ENCODE data around the gene SORCS3.

SORCS3 gene

DNA sequence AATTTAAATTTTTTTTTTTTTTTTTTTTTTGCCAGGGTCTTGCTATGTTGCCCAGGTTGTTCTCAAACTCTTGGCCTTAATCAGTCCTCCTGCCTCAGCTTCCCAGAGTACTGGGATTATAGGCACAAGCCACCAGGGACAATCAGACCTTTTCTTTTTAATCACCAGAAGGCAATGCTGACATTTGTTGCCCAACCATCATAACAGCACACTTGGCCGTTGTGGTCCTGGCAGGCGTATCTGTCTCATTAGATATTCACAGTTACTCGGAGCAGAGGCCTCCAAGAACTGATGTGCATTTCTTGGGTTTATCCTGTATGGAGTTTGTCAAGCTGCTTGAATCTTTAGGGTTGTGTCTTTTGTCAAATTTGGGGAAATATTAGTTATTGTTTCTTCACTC lies 100.0 kb downstream of the SORCS3 start:
- DNase-seq (no peak), ATAC-seq (replicated peaks) (no peak)
- Mint-ChIP-seq H3K27ac (no peak overlapping the region), H3K4me1 (no peaks in the 10 kb centered on the region), H3K9me3 (no peaks in the 10 kb centered on the region), H3K4me3 (no peak overlapping the region), H3K27me3 (peaks cover under 1 to 9% of the 10 kb centered on the region in 2 donors), H3K36me3 (no peaks in the 10 kb centered on the region)

GRCh38 chr10:104744052-104744451 lies 103.0 kb downstream of the SORCS3 start:
- no peak for DNase-seq
- Mint-ChIP-seq H3K27me3 (peaks cover 4 to 7% of the 10 kb centered on the region in 2 donors), H3K27ac (no peak overlapping the region), H3K4me1 (no peaks in the 10 kb centered on the region), H3K36me3 (no peaks in the 10 kb centered on the region), H3K4me3 (no peak overlapping the region), H3K9me3 (peaks cover 0 to 1% of the 10 kb centered on the region in 2 donors)
- ATAC-seq (replicated peaks), result no peak

- Mint-ChIP-seq H3K9me3 (peaks cover 0 to 1% of the 10 kb centered on the region in 2 donors), H3K4me1 (no peaks in the 10 kb centered on the region), H3K27me3 (peaks cover 0 to 4% of the 10 kb centered on the region in 2 donors), H3K36me3 (no peaks in the 10 kb centered on the region), H3K27ac (no peak overlapping the region), H3K4me3 (no peak overlapping the region)
- ATAC-seq (replicated peaks) (no peak), DNase-seq (no peak)
Measured at GRCh38 chr10:104750291-104750690, 109.2 kb downstream of the SORCS3 start.

DNA sequence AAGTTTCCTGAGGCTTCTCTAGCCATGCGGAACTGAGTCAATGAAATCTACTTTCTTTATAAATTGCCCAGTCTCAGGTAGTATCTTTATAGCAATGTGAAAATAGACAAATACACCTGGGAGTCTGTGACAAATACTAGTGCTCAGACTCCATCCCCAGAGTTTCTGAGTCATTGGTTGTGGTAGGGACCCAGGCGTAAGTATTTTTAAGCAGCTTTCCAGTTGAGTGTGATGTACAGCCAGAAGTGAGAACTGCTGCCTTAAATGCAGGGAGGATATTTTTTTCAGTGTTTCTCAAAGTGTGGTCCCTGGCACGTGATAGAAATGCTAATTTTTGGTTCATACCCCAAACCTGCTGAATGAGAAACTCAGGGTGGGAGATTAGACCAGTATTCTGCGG lies 121.7 kb downstream of the SORCS3 start:
- no peak for ATAC-seq (replicated peaks)
- Mint-ChIP-seq H3K4me3 (no peak overlapping the region), H3K27ac (no peak overlapping the region), H3K9me3 (no peaks in the 10 kb centered on the region), H3K4me1 (no peaks in the 10 kb centered on the region), H3K36me3 (no peaks in the 10 kb centered on the region), H3K27me3 (peaks cover 0 to 5% of the 10 kb centered on the region in 2 donors)
- DNase-seq, result no peak

DNA sequence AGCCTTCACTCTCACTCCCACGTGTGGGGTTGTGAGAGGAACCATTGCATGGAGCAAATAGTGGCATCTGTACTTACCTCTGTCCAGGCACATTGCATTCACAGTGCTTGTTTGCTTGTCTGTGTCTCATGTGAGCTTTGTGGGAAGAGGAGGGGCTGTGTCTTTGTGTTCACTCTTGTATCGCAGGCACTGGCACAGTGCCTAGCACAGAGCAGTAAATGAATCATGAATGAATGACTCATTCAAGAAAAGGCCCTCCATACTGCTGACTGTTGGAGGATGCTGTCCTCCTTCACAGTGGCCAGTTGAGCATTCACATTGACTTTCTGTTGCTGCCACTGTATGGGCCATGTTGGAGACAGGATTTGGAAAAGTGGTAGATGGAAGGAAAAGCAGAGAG lies 125.3 kb downstream of the SORCS3 start:
- Mint-ChIP-seq H3K4me3 (no peak overlapping the region), H3K27me3 (peaks cover 5% of the 10 kb centered on the region in 2 donors), H3K9me3 (no peaks in the 10 kb centered on the region), H3K4me1 (no peaks in the 10 kb centered on the region), H3K36me3 (no peaks in the 10 kb centered on the region), H3K27ac (no peak overlapping the region)
- ATAC-seq (replicated peaks) (no peak), DNase-seq (no peak)

GRCh38 chr10:104767282-104767681 lies 126.2 kb downstream of the SORCS3 start:
- Mint-ChIP-seq H3K36me3 (no peaks in the 10 kb centered on the region), H3K4me3 (no peak overlapping the region), H3K27me3 (peaks cover 0 to 5% of the 10 kb centered on the region in 2 donors), H3K4me1 (no peaks in the 10 kb centered on the region), H3K27ac (no peak overlapping the region), H3K9me3 (no peaks in the 10 kb centered on the region)
- ATAC-seq (replicated peaks) (no peak), DNase-seq (no peak)

DNA sequence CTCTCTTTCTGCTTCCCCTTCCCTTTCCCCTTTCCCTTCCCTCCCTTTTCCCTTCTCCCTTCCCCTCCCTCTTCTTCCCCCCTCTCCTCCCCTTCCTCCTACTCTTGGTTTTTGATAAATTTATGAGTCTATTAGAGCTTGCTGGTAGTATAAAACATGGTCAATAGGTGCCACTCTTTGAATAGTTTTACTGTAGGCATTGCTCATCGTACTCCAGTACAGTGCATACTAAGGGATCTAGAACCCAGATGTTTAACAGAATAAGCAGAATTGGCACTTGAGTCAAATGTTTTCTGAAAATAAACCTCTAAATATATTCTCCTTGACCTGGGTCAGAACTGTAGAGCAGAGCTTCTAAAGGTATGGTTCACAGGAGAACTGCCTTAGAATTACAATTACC lies 126.7 kb downstream of the SORCS3 start:
- DNase-seq (no peak), ATAC-seq (replicated peaks) (no peak)
- Mint-ChIP-seq H3K4me1 (no peaks in the 10 kb centered on the region), H3K27me3 (peaks cover 0 to 5% of the 10 kb centered on the region in 2 donors), H3K4me3 (no peak overlapping the region), H3K36me3 (no peaks in the 10 kb centered on the region), H3K9me3 (no peaks in the 10 kb centered on the region), H3K27ac (no peak overlapping the region)

DNA sequence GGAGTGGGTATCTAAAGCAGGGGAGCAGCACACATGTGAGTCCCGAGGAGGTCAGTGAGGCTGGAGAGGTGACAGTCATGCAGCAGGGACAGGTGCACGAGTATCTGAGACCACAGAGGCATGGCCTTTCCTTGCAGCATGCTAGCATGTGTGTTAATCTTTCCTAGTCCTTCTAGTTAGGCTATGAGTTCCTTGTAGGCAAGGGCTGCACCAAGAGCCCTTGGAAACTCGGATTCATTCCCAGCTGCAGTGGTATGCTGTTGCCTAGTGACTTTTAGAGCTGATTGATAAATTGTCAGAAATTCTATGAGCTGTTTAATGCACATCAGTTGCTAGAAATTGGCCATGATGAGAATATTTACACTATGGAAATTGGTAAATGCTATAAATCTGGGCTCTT lies 132.0 kb downstream of the SORCS3 start:
- no peaks in the 10 kb centered on the region for H3K36me3 Mint-ChIP-seq
- no peak for DNase-seq
- H3K27me3 Mint-ChIP-seq, result peaks cover 4 to 5% of the 10 kb centered on the region in 2 donors
- no peak overlapping the region for H3K4me3 Mint-ChIP-seq
- no peak overlapping the region for H3K27ac Mint-ChIP-seq
- no peak for ATAC-seq (replicated peaks)
- H3K4me1 Mint-ChIP-seq, result no peaks in the 10 kb centered on the region
- H3K9me3 Mint-ChIP-seq, result no peaks in the 10 kb centered on the region

DNA sequence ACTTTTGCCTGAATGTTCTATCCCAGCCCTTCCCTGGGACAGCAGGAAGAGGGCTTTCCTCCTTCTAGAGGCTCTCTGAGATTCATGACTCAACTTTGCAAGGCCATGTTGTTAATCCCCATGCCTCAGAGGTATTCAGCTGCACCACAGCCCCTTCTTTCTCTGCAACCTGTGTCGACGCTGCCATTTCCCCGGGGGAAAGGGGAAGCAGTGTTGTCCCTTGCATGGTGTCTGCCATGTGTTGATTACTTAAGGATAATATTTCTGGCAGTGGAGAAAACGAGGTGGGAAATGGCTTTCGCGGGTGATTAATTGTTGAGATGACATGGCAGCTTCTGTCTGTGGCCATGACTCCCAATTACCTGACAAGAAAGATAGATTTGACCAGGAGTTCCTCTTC lies 133.1 kb downstream of the SORCS3 start:
- no peak for ATAC-seq (replicated peaks)
- Mint-ChIP-seq H3K9me3 (no peaks in the 10 kb centered on the region), H3K27me3 (peaks cover 0 to 4% of the 10 kb centered on the region in 2 donors), H3K4me1 (no peaks in the 10 kb centered on the region), H3K4me3 (no peak overlapping the region), H3K36me3 (no peaks in the 10 kb centered on the region), H3K27ac (no peak overlapping the region)
- no peak for DNase-seq

DNA sequence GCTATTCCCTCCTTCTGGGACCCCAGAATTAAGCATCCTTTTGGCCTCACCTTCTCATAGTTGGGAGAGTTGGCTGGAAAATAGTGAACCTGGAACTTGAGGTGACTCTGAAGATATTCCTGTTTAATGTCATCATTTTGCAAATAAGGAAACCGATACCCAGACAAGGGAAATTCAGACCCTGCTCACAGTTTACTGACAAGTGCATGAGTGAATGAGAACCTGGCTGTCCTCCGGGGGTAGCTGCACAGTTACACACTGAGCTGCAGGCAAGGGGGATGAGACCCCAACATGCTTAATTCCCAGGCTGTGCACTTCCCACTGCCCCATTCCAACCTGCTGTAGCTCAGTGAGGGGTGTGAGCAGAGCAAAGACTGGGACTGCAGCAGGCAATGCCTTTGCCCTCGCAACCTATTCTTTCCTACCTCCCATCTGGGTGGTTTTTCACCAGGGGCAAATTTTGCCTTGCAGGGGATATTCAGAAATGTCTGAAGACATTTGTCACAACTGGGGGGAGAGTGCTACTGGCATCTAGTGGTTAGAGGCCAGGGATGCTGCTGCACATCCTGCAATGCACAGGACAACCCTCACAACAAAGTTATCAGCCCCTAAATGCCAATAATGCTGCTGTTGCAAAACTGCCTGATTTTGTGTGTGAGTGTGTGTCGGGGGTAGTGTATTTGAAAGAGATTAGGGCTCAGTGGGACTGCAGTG lies 136.2 kb downstream of the SORCS3 start:
- Mint-ChIP-seq H3K9me3 (no peaks in the 10 kb centered on the region), H3K27ac (no peak overlapping the region), H3K27me3 (peaks cover 0 to 4% of the 10 kb centered on the region in 2 donors), H3K4me3 (no peak overlapping the region), H3K36me3 (no peaks in the 10 kb centered on the region), H3K4me1 (no peaks in the 10 kb centered on the region)
- ATAC-seq (replicated peaks), result no peak
- DNase-seq, result no peak

DNA sequence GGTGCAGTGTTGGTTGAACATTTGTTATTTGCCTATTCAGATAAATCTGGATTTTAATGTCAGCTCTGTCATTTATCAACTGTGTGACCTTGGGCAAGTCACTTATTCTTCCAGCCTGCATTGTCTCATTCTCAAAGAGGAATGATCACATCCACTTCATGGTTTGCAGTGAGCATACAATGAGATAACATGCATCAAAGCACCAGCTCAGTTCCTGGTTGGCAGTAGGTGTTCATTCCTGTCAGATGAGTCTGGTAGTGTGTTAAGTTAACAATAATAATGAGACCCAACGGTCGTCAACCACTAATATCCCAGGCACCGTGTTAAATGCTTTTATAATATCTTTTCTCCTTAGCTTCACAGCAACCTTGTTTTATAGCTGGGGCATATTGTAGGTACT lies 137.3 kb downstream of the SORCS3 start:
- Mint-ChIP-seq H3K36me3 (no peaks in the 10 kb centered on the region), H3K9me3 (no peaks in the 10 kb centered on the region), H3K27me3 (peaks cover 0 to 4% of the 10 kb centered on the region in 2 donors), H3K4me3 (no peak overlapping the region), H3K27ac (no peak overlapping the region), H3K4me1 (no peaks in the 10 kb centered on the region)
- DNase-seq, result no peak
- no peak for ATAC-seq (replicated peaks)

DNA sequence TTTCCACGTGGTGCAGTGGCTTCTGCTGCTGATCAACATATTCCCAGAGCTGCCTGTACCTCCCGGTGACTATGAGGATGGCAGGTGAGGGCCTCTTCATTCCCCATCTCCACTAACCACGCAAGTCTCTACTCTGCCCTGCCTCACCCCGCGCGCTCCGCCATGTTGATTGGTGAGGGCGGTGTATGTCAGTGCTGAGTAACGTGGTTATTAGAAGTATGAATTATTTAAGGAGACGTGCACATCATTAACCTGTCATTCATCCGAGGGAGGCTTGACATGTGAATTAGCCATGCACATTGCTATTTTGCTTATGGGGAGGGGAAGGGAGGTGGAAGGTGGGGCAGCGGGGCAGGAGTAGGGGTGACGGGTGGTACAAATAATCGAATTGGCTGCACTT lies 138.6 kb downstream of the SORCS3 start:
- no peak overlapping the region for H3K27ac Mint-ChIP-seq
- H3K4me1 Mint-ChIP-seq, result no peaks in the 10 kb centered on the region
- H3K27me3 Mint-ChIP-seq, result peaks cover 0 to 4% of the 10 kb centered on the region in 2 donors
- DNase-seq, result no peak
- no peaks in the 10 kb centered on the region for H3K9me3 Mint-ChIP-seq
- H3K36me3 Mint-ChIP-seq, result no peaks in the 10 kb centered on the region
- no peak overlapping the region for H3K4me3 Mint-ChIP-seq
- no peak for ATAC-seq (replicated peaks)

DNA sequence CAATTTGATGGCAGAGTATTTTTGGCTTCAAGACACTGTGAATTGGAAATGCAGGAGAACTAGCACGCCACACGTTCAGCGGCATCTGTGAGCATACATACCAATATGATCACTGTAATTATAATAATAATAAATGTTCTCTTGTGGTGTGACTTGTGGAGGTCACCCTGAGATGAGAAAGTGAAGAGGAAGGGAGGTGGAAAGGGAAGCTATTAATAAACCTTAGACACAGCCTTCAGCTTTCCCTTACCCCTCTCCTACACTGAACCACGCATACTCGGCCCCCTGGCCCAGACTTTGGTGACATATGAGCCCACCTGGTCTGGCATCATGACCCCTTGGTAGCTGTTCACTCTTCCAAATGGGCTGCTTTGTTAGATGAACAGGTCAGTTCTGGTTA lies 139.1 kb downstream of the SORCS3 start:
- peaks cover 0 to 4% of the 10 kb centered on the region in 2 donors for H3K27me3 Mint-ChIP-seq
- no peak overlapping the region for H3K4me3 Mint-ChIP-seq
- H3K27ac Mint-ChIP-seq, result no peak overlapping the region
- no peaks in the 10 kb centered on the region for H3K9me3 Mint-ChIP-seq
- no peak for DNase-seq
- no peaks in the 10 kb centered on the region for H3K36me3 Mint-ChIP-seq
- ATAC-seq (replicated peaks), result no peak
- H3K4me1 Mint-ChIP-seq, result no peaks in the 10 kb centered on the region

DNA sequence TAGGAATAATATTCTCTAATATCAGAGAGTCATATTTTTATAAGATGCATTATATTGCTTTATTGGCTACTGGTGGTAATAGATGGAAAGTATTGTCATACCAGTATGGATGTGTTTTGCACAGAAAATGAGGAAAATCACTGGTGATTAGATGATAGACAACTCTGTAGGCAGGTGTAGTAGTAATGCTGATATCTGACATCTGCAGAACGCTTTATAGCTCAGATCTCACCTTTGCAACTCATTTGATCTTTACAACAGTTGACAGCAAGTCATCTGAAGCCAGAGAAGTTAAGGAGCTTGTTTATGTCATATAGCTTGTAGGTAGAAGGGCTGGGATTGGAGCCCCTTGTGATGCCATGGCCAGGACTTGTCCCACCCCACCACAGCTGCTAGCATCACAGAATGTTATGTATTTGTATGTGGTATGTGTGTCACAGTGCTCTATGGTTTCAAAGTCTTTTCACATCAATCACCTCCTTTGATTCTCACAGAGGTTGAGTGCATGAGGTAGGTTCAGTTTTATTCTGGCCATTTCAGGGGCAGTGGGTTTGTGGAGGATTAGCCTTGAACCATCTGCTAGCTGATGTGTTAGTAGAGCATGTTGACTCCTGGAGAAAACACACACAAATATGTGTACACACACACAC lies 140.0 kb downstream of the SORCS3 start:
- no peaks in the 10 kb centered on the region for H3K36me3 Mint-ChIP-seq
- ATAC-seq (replicated peaks) (no peak), DNase-seq (no peak)
- H3K9me3 Mint-ChIP-seq, result no peaks in the 10 kb centered on the region
- H3K4me3 Mint-ChIP-seq, result no peak overlapping the region
- no peaks in the 10 kb centered on the region for H3K4me1 Mint-ChIP-seq
- peaks cover 0 to 4% of the 10 kb centered on the region in 2 donors for H3K27me3 Mint-ChIP-seq
- H3K27ac Mint-ChIP-seq, result no peak overlapping the region

DNA sequence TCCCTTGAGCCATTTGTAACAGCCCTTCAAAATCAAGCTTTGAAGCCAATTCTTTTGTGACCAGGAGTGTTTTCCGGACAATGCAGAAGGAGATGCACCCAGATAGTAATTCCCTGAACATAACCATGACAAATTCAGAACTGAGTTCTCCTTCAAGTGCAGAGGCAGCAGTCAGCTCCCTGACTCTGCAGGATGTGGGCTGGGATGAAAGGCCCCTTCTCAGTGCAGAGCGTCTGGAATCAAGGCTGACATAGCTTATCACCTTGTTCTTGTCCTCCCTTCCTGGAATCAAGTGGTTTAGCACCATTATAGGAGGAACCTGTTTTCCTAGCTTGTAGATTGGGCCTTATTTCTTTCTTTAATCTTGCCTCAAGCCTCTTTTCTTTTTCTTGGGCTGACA lies 143.4 kb downstream of the SORCS3 start:
- ATAC-seq (replicated peaks), result no peak
- Mint-ChIP-seq H3K27ac (no peak overlapping the region), H3K36me3 (no peaks in the 10 kb centered on the region)

More for the DNA sequence above, 143.4 kb downstream of the SORCS3 start:
- DNase-seq, result no peak
- H3K4me1 Mint-ChIP-seq, result no peaks in the 10 kb centered on the region
- no peak overlapping the region for H3K4me3 Mint-ChIP-seq
- no peaks in the 10 kb centered on the region for H3K27me3 Mint-ChIP-seq
- peaks cover 0 to 4% of the 10 kb centered on the region in 2 donors for H3K9me3 Mint-ChIP-seq

Measured in stimulated activated naive B cell treated with anti-CD40 and anti-IgM and Interleukin-4, amounts not matched to agents 10 μg/mL and 1 μg/mL and 100 μg/mL, for 72 hours (primary cell).